H1 (cell line): ENCODE data around the gene ASCC3. TPM values are rescaled to one million over a fixed set of nuclear protein-coding genes. Genes with fewer than 3 reads are reported as not detected.

Experiments
- CTCF ChIA-PET: fragments of 300-600 bp; sonication (Branson Sonifier 250); formaldehyde crosslinking; loops from one replicate; lab custom pipeline; 2021; ENCODE audit not compliant: partially characterized antibody; lab: Charles Lee
- POLR2A ChIA-PET: fragments of 300-600 bp; sonication (Branson Sonifier 250); formaldehyde crosslinking; loops from one replicate; lab custom pipeline; 2021; ENCODE audit warnings: inconsistent platforms; ENCODE audit not compliant: partially characterized antibody; lab: Charles Lee
- DNase-seq, 2 experiments: peaks; one replicate each; pipeline versions ENCODE4 v3.0.0 to v3.0.0-alpha.2; 2010 to 2022; ENCODE audit warnings: low spot score in 2 of 2, low read depth in 1 of 2, mixed read lengths in 1 of 2
- FAIRE-seq: peaks from 2 replicates; lab custom pipeline; 2011; peaks lifted over from hg19 to GRCh38; lab: Jason Lieb, UNC
- H2AFZ ChIP-seq: 2 replicates; pipeline ENCODE4 v1.8.1; 2012; ENCODE audit warnings: low read length, inconsistent platforms
- H2AK5ac ChIP-seq: 2 replicates; pipeline ENCODE4 v1.6.1; 2013; ENCODE audit warnings: low read depth, low read length
- H2BK120ac ChIP-seq: replicated peaks from 2 replicates; pipeline ENCODE3; 2013; ENCODE audit warnings: low read depth, low read length, inconsistent platforms
- H2BK12ac ChIP-seq: 2 replicates; pipeline ENCODE4 v1.6.1; 2013; ENCODE audit warnings: low read depth, low read length
- H2BK15ac ChIP-seq: 2 replicates; pipeline ENCODE4 v1.6.1; 2013; ENCODE audit warnings: low read length
- H2BK20ac ChIP-seq: 2 replicates; pipeline ENCODE4 v1.6.1; 2013; ENCODE audit warnings: low read length
- H2BK5ac ChIP-seq: 2 replicates; pipeline ENCODE4 v1.6.1; 2013; ENCODE audit warnings: low read depth, low read length
- H3K14ac ChIP-seq: 2 replicates; pipeline ENCODE4 v1.6.1; 2013; ENCODE audit warnings: inconsistent platforms; ENCODE audit not compliant: insufficient read length
- H3K18ac ChIP-seq: 2 replicates; pipeline ENCODE4 v1.6.1; 2013; ENCODE audit warnings: low read length; ENCODE audit errors: extremely low read depth
- H3K23ac ChIP-seq: 2 replicates; pipeline ENCODE4 v1.6.1; 2013; ENCODE audit warnings: inconsistent platforms; ENCODE audit not compliant: insufficient read length
- H3K23me2 ChIP-seq: 2 replicates; pipeline ENCODE4 v1.6.1; 2013; ENCODE audit warnings: low read depth, low read length
- H3K27ac ChIP-seq: 2 replicates; pipeline ENCODE4 v1.6.1; 2011; ENCODE audit warnings: low read depth, low read length, inconsistent platforms
- H3K27me3 ChIP-seq, 4 experiments: replicated peaks in 1 of 4; 1 replicate in 1 of 4; 2 replicates in 3 of 4; pipeline versions ENCODE4 v1.6.1 to v1.8.1; 2011 to 2013; ENCODE audit warnings: low read length in 3 of 4, mild to moderate bottlenecking in 3 of 4, inconsistent platforms in 2 of 4, mixed read lengths in 2 of 4, moderate library complexity in 1 of 4; ENCODE audit not compliant: control insufficient read depth in 3 of 4, insufficient read depth in 3 of 4; ENCODE audit errors: extremely low read depth in 1 of 4
- H3K36me3 ChIP-seq, 4 experiments: 2 replicates each; pipeline versions ENCODE4 v1.6.1 to v1.8.1; 2011 to 2013; ENCODE audit warnings: mild to moderate bottlenecking in 4 of 4, low read length in 3 of 4, moderate library complexity in 2 of 4, control low read depth in 1 of 4, inconsistent platforms in 1 of 4; ENCODE audit not compliant: insufficient read depth in 4 of 4, control insufficient read depth in 2 of 4
- H3K4ac ChIP-seq: replicated peaks from 2 replicates; pipeline ENCODE3; 2013; ENCODE audit warnings: low read length, low read depth, mixed read lengths, inconsistent platforms; ENCODE audit not compliant: insufficient read length
- H3K4me1 ChIP-seq, 4 experiments: replicated peaks in 1 of 4; 1 replicate in 1 of 4; 2 replicates in 3 of 4; pipeline versions ENCODE4 v1.6.1 to v1.8.1; 2011 to 2013; ENCODE audit warnings: low read length in 3 of 4, inconsistent platforms in 2 of 4, mixed read lengths in 1 of 4; ENCODE audit not compliant: insufficient read depth in 4 of 4, control insufficient read depth in 3 of 4
- H3K4me2 ChIP-seq, 2 experiments: 2 replicates each; pipeline versions ENCODE4 v1.6.1 to v1.8.1; 2011 to 2013; ENCODE audit warnings: low read depth in 2 of 2, low read length in 2 of 2, control low read depth in 1 of 2, inconsistent platforms in 1 of 2, mild to moderate bottlenecking in 1 of 2; ENCODE audit not compliant: insufficient read depth in 1 of 2
- H3K4me3 ChIP-seq, 4 experiments: fragments of 200-600, 300-600 bp in 1 of 4; sonication (generic), shearing (Covaris generic), sonication (Bioruptor Twin) in 1 of 4; 2 replicates each; pipeline versions ENCODE4 v1.5.1 to v1.8.1; 2011 to 2016; ENCODE audit warnings: low read length in 4 of 4, low read depth in 3 of 4, control low read depth in 2 of 4, inconsistent platforms in 2 of 4, mild to moderate bottlenecking in 2 of 4, mixed read lengths in 1 of 4, moderate library complexity in 1 of 4; ENCODE audit not compliant: insufficient read depth in 2 of 4; ENCODE audit errors: extremely low read depth in 1 of 4
- H3K56ac ChIP-seq: replicated peaks from 2 replicates; pipeline ENCODE3; 2013; ENCODE audit warnings: low read depth, mild to moderate bottlenecking, mixed read lengths, low read length, inconsistent platforms; ENCODE audit not compliant: insufficient read length
- H3K79me1 ChIP-seq: 2 replicates; pipeline ENCODE4 v1.6.1; 2013; ENCODE audit warnings: low read depth, low read length, control low read depth
- H3K79me2 ChIP-seq, 2 experiments: 2 replicates each; pipeline versions ENCODE4 v1.6.1 to v1.8.1; 2012 to 2013; ENCODE audit warnings: low read length in 2 of 2, mild to moderate bottlenecking in 2 of 2, inconsistent platforms in 1 of 2; ENCODE audit not compliant: insufficient read depth in 2 of 2, control insufficient read depth in 1 of 2
- H3K9ac ChIP-seq, 4 experiments: replicated peaks in 1 of 4; 1 replicate in 1 of 4; 2 replicates in 3 of 4; pipeline versions ENCODE4 v1.6.1 to v1.8.1; 2011 to 2013; ENCODE audit warnings: low read depth in 3 of 4, low read length in 3 of 4, control low read depth in 2 of 4, mild to moderate bottlenecking in 2 of 4, moderate library complexity in 2 of 4, inconsistent platforms in 1 of 4; ENCODE audit errors: extremely low read depth in 1 of 4
- H3K9me3 ChIP-seq, 2 experiments: 2 replicates each; pipeline versions ENCODE4 v1.6.1 to v1.8.1; 2012 to 2013; ENCODE audit warnings: mild to moderate bottlenecking in 2 of 2, moderate library complexity in 2 of 2, control low read depth in 1 of 2, inconsistent platforms in 1 of 2, low read depth in 1 of 2, low read length in 1 of 2, mixed read lengths in 1 of 2; ENCODE audit not compliant: insufficient read depth in 2 of 2
- H4K20me1 ChIP-seq, 2 experiments: replicated peaks in 1 of 2; 2 replicates each; pipeline versions ENCODE3 to v1.8.1; 2011 to 2013; ENCODE audit warnings: inconsistent platforms in 2 of 2, low read length in 2 of 2, mild to moderate bottlenecking in 1 of 2; ENCODE audit not compliant: insufficient read depth in 2 of 2, control insufficient read depth in 1 of 2
- H4K5ac ChIP-seq: 2 replicates; pipeline ENCODE4 v1.6.1; 2013; ENCODE audit warnings: low read length, low read depth, mixed read lengths, inconsistent platforms; ENCODE audit not compliant: insufficient read length
- H4K8ac ChIP-seq: 2 replicates; pipeline ENCODE4 v1.8.0; 2013; ENCODE audit warnings: mild to moderate bottlenecking, moderate library complexity, low read length, inconsistent platforms; ENCODE audit not compliant: insufficient read depth; ENCODE audit errors: extremely low read depth
- H4K91ac ChIP-seq: replicated peaks from 2 replicates; pipeline ENCODE3; 2013; ENCODE audit warnings: low read length, mixed read lengths, inconsistent platforms; ENCODE audit not compliant: insufficient read length
- EGR1 ChIP-seq: IDR thresholded peaks from 2 replicates; pipeline ENCODE4 v1.6.1; 2011; ENCODE audit warnings: low read depth, low read length, borderline replicate concordance
- JUN ChIP-seq: IDR thresholded peaks from 2 replicates; pipeline ENCODE4 v1.6.1; 2011; ENCODE audit warnings: low read depth, mild to moderate bottlenecking, improper control_type of control experiment, low read length
- SIX5 ChIP-seq: IDR thresholded peaks from 2 replicates; pipeline ENCODE4 v1.6.1; 2011; ENCODE audit warnings: mild to moderate bottlenecking, low read depth, low read length
- TEAD4 ChIP-seq: IDR thresholded peaks from 2 replicates; pipeline ENCODE4 v1.6.1; 2012; ENCODE audit warnings: low read depth, low read length, inconsistent platforms, mixed read lengths
- WGBS, 2 experiments: shearing (Covaris generic) in 1 of 2; methylation state at CpG; one replicate each; pipeline versions ENCODE4 v1.1.6 to v1.1.7; 2013 to 2015; ENCODE audit warnings: low lambda C conversion rate in 2 of 2, mixed read lengths in 2 of 2, inconsistent platforms in 1 of 2, low coverage in 1 of 2, missing lambda C conversion rate in 1 of 2; ENCODE audit not compliant: insufficient replicate concordance in 2 of 2, insufficient coverage in 1 of 2, insufficient read length in 1 of 2; ENCODE audit errors: extremely low coverage in 1 of 2, missing lambda C conversion rate in 1 of 2; 5-methylcytosine and 5-hydroxymethylcytosine counted together
- polyA plus RNA-seq, 7 experiments: library from polyadenylated mRNA; depleted of rRNA in 3 of 7; stranded (reverse) in 5 of 7; unstranded in 2 of 7; fragments of >200 nt in 5 of 7; fragments of 200-250 nt in 2 of 7; gene quantifications; 1 replicate in 5 of 7; 2 replicates in 1 of 7; 4 replicates in 1 of 7; pipeline versions ENCODE4 v1.2.1 to v1.2.3, GENCODE V29; 2011 to 2013; ENCODE audit warnings: missing spikeins in 2 of 7, mixed read lengths in 2 of 7
- total RNA-seq: library from RNA; stranded (reverse); fragmentation: NEBNext Ultra II Directional; extraction: Animal tissue kit (Norgen Biotek cat#: 25700); gene quantifications from 2 replicates; pipeline ENCODE4 v1.2.1, GENCODE V29; 2021

Gene ASCC3
- total and polyA plus RNA-seq, 2 of the 8 experiments (the other 6 are each of a cell fraction or from before 2014, with no cell fraction given) = 37.5 to 77.8 TPM

DNA sequence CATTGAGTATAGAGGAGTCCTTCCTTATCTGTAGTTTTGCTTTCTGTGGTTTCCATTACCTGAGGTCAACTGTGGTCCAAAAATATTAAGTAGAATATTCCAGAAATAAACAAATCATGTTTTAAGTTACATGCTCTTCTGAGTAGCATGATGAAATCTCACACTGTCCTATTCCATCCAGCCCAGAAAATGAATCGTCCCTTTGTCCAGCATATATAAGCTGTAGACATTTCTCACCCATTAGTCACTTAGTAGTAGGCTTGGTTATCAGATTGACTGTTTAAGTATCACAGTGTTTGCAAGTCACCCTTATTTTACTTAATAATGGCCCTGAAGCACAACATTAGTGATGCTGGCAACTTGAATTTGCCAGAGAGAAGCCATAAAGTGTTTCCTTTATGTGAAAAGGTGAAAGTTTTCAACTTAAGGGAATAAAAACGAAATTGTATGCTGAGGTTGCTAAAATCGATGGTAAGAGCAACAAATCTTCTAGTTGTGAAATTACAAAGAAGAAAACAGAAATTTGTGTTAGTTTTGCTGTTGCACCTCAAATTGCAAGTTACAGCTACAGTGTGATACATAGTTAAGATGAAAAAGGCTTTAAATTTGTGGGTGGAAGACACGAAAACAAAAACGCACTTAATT, 217.8 kb downstream of the ASCC3 start:
- Histone ChIP-seq H3K4me3 (no peak overlapping the region), H3K23me2 (no peaks in the 10 kb centered on the region), H4K91ac (no peak overlapping the region), H3K9me3 (no peaks in the 10 kb centered on the region), H4K8ac (no peak overlapping the region), H3K14ac (no peak overlapping the region), H3K18ac (no peak overlapping the region), H2AK5ac (no peak overlapping the region), H3K27me3 (no peaks in the 10 kb centered on the region), H3K4me1 (peaks cover 0 to 5% (median 1%) of the 10 kb centered on the region in 4 experiments; a peak in 6 of 7 replicates), H2AFZ (no peak overlapping the region), H2BK120ac (no peak overlapping the region), H3K9ac (no peak overlapping the region), H3K79me1 (no peaks in the 10 kb centered on the region), H3K36me3 (no peaks in the 10 kb centered on the region), H4K5ac (no peak overlapping the region), H3K4me2 (no peak overlapping the region), H2BK5ac (no peak overlapping the region), H3K27ac (no peak overlapping the region; the same call in 1 of the 2 replicates), H3K23ac (no peak overlapping the region), H2BK15ac (no peak overlapping the region), H2BK20ac (no peak overlapping the region), H2BK12ac (no peak overlapping the region; the same call in 1 of the 2 replicates), H3K4ac (no peak overlapping the region), H3K79me2 (no peaks in the 10 kb centered on the region), H3K56ac (no peak overlapping the region), H4K20me1 (no peaks in the 10 kb centered on the region)
- ChIA-PET POLR2A (no interaction called here), CTCF (interaction anchor here (0.7 to 2.6 kb wide), 28 partner anchors 9 to 758 kb away, joined by 3 to 10 read pairs (median 3); no protein-coding TSS in a partner anchor)
- FAIRE-seq (no peak), DNase-seq (no peak)
- WGBS, 2 experiments = 88% methylated on average over 5 of the region's 5 CpGs; no CpG with 5 or more reads in 1 of the 2 experiments
- no peak for TF ChIP-seq SIX5
- TF ChIP-seq TEAD4 = no peak
- no peak for TF ChIP-seq JUN
- TF ChIP-seq EGR1 = no peak
